GM19467 (cell line): ENCODE measurements around the gene DIP2C.
"Not testable (repeated sequence)": the region's sequence is repeated elsewhere in the genome, so short reads cannot be mapped to it uniquely, and the experiment has no call there.

Source experiments
- ATAC-seq: cut with Tn5 transposase; IDR thresholded peaks from one replicate; pipeline ENCODE4 v1.9.1; 2021; ENCODE audit warnings: mild to moderate bottlenecking, moderate library complexity; ENCODE audit not compliant: unreplicated experiment

DIP2C gene

DNA sequence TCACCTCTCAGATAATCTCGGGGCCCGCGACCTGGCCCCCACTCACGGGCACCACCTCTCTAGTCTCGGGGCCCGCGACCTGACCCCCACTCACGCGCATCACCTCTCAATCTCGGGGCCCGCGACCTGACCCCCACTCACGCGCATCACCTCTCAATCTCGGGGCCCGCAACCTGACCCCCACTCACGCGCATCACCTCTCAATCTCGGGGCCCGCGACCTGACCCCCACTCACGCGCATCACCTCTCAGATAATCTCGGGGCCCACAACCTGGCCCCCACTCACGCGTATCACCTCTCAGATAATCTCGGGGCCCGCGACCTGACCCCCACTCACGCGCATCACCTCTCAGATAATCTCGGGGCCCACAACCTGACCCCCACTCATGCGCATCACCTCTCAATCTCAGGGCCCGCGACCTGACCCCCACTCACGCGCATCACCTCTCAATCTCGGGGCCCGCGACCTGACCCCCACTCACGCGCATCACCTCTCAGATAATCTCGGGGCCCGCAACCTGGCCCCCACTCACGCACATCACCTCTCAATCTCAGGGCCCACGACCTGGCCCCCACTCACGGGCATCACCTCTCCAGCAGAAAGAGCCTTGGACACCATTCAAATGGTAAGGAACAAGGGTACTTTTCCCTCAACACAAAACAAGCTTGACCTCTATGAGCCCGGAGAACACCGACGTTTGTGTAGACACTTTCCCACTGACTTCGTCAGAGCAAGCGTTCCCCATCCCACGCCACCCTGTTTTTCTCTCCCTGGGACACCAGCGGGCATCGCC, 104.8 kb downstream of the DIP2C start:
- ATAC-seq: not testable (repeated sequence)

DNA sequence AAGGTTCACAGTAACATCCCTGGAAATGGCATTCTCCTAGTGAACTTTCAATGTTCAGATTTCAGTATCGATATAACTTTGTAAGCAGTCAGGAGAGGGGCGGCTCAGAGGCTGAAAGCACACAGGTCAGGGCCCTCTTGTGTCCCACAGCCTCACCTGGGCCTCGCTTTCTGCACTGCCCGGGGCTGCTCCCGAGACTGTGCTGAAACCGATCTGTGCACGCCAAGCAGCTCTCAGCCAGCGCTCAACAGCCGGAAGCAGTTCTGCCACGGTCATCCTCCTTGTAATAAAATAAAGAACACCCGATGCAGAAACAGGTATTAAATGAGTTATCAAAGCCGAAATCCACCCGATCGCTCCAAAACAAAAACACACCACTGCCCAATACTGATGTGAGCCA, 106.0 kb downstream of the DIP2C start:
- no peak for ATAC-seq

DNA sequence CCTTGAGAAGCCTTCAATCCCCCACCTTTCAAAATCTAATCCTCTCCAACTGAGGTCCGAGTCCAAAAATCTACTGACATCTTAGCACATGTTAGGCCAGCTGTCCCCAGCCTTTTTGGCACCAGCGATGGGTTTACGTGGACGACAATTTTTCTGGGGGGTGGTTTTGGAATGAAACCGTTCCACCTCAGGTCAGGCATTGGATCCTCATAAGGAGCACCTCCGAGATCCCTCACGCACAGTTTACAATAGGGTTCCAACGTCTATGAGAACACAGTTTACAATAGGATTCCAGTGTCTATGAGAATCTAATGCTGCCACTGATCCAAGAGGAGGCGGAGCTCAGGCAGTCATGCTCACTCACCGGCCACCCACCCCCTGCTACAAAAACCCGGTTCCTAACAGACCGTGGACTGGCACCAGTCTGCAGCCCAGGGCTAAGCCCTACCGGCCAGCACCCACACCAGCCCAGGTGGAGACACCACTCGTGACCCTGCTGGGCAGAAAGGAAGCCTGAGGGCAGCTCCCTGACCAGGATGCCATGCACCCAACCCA, 107.6 kb downstream of the DIP2C start:
- ATAC-seq: no peak

DNA sequence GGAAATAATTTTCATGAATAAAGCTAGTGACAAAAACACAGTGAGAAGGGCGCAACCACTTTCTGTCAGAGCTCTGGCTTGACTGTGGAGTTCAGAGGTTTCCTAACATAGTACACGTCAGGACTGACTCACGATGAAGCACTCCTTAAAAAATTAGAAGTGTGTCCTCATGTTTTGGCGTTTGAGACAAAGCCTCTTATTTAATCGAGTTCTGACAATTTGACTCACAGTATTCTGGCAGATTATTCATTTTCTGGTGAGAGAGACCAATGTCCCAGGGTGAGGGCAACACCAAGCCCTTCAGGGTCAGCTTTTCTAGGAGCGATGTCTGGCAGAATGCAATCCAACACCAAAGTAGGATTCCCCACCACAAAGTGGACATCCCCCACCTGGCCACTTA, 108.7 kb downstream of the DIP2C start:
- no peak for ATAC-seq

DNA sequence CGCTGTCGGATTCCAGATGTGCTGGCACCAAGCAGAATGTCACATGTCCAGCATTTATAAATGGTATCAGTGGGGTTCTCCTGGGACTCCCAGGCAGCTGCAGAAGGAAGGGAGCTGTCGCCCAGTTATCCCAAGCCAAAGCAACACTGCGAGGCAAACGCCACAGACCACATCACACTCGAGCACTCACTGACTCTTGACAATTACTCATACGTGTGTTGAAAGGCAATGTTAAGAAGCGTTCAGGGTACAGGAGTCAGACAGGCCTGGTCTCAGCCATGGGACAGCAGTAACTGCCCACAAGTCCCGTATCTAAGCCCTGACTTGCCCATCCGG, 113.4 kb downstream of the DIP2C start:
- ATAC-seq: no peak

DNA sequence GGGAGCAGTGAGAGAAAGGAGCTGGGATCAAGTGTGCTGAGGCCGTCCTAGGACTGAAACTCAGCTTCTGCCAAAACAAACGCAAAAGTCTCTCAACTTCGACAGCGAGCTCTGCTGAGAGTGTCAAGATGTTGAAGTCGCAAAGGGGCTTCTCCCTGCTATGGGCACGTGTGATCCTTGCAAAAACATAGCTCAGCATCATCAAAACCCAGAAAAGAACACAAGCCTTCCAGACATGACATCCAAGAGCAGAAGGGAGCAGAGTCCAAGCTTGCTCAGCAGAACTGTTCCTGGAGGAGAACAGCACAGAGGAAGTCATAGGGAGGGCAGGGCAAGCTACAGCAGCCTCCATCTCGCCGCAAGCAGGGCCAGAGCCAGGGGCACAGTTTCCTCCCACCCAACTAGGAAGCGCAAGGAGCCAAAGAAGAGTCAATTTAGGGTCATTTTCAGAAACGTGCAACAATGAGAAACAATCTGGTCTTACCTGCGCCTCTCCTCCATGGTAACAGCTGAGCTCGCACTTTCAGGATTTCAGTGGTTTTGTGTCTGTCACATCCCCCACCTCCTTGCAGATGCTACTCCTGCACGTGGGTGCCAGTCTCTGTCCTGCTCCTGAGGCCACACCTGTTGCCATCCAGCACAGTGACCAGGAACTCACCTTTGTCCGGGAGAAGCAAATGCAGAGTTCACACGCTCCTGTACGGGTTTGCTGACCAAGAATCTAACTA, 113.9 kb downstream of the DIP2C start:
- ATAC-seq: no peak

DNA sequence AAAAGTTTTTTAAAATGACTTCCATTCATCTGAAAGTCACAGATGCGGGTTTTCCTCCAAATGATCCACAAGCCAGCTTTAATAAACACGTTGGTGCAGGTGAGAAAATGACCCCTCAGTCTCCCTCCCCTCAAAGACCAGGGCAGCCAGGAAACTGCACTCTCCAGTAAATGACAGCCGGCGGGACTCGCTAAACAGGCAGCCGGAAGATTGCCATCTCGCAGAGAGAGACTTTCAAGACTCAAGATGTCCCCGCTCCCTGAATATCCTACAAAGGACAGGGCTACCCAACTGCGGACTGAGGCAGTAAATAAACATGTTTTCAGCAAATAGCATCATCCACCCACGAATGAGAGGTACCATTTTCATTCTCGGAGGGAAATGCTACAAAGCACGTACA, 116.8 kb downstream of the DIP2C start:
- ATAC-seq: no peak

DNA sequence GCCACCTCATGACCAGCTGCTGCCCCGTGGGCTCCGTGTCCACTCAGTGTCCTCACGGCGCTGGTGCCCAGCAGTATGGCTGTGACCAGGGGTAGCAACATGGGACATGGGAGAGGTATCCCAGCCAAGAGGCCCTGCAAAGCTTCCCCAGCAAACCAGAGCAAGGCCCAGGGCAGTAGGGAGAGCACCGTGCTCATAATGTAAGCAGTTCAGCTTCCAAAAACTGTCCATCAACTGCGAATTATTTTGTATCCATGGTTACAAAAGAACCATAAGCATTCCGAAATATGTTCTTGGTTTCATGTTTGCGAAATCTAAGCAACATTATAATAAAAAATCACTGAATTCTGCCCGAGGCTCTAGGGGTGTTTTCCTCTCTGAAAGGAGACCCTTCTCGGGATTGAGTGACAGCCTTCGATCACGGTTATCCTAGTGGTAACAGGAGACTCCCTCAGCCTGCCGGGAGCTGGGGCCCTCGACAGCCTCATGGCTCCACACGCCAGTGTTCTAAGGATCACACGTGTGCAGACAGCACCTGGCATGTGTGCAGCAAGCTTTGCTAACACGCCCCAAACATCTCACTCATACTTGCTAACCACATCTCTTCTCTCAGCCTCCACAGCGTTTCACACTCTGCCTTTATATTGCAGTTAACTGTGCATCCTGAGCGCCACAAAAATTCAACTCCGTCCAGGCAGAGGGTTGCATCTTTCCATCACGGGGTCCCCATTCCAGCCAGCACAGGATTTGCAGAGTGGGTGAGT, 117.6 kb downstream of the DIP2C start:
- ATAC-seq: no peak

DNA sequence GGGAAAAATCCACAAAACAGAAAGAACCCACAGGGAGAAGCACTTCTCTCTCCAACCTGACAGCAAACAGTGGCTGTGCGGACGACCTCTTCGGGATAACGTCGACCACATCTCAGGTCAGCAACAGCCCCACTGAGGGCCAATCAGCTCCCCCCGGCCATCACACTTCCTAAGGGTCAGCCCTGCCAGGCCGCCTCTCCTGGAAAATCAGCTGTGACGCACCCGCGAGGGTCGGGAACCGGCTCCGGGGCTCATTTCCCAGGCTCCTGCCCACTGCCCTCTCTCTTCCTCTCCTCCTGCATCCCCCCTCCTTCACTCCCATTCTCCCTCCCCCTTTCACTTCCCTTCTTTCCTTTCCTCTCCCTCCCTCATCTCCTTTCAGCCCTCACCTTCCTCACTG, 118.3 kb downstream of the DIP2C start:
- ATAC-seq: no peak

DNA sequence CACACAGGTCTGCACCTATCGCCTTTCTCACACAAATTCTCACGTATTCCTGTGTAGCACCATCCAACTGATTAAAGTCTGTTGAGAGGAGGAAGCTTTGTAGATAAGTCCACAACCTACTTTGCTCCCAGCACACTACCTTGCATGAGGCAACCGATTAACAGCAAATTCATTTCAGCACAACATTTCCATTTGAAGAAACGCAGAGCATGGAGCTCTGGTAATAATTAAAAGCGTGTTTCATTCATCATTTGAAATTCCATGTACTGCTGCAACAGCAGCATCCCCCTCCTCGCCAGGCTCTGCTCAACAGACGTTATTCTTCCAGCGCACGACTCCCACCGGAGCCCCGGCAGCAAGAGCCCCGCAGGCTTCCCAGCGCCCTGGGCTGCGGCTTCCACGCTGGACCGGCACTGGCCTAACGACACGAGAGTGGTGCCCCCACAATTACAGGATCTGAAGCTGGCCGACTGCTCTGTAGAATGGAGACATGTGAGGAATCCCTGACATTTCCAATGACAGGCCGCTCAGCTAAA, 118.8 kb downstream of the DIP2C start:
- ATAC-seq: no peak

DNA sequence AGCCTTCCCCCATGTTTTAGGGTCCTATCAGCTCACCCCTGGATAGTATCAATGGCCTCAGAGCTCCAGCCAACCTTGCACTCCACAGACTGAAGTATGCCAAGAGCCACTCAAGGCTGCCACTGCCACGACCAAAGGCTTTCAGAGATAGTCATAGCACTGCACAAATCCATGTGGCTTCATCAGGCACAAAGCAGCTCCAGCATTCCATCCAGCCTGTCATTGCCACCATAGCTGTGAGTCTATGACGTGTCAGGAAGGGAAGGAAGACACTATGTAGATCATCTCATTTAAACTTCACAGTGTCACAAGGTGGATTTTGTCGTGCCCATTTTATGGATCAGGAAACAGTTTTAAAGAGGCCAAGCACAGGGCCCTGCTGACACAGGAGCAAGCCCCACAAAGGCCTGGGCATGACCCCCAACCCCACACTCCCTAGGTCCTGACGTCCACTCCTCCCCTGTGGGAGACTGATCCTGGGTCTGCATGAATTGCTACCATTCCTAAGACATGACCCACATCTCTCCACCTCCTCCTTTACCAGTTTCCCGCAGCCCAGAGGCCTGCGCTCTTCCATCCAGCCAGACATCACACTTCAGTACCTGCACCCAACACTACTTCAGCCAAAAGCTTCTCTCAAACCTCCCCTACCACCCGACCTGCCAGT, 119.4 kb downstream of the DIP2C start:
- ATAC-seq: no peak

DNA sequence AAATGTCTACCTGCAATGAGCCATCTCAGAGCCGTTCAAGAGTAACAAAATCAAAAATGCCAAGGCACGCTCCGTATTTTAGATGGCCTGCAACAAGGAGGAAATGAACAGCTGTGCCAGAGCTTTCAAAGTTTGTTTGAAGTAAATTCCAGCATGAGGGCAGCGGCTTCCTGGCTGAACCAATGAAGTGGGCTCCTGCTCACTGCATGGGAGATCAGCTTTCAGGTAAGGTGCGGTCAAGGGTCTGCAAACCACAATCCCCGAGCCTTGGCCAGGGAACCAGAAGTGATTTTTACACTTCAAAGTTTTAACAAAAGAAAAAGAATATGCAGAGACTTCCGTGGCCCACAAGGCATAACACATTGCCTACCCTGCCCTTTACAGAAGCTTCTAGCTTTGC, 120.6 kb downstream of the DIP2C start:
- no peak for ATAC-seq

DNA sequence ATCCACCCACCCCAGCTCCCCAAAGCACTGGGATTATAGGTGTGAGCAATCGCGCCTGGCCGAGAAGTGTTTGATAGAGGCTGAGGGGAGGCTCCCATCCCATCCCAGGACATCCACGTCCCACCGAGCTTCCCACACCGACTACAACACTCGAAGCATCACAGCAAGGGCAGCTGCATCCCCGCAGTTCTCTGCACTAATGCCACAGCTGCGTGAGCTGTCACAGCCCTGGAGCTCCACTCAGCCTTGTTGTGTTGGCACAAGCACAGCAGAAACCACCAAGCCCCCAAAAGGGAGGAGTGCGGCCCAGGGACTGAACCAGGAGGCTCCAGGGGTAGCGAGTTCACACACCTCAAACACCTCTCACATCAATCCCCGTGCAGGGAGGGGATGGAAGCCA, 121.6 kb downstream of the DIP2C start:
- no peak for ATAC-seq

DNA sequence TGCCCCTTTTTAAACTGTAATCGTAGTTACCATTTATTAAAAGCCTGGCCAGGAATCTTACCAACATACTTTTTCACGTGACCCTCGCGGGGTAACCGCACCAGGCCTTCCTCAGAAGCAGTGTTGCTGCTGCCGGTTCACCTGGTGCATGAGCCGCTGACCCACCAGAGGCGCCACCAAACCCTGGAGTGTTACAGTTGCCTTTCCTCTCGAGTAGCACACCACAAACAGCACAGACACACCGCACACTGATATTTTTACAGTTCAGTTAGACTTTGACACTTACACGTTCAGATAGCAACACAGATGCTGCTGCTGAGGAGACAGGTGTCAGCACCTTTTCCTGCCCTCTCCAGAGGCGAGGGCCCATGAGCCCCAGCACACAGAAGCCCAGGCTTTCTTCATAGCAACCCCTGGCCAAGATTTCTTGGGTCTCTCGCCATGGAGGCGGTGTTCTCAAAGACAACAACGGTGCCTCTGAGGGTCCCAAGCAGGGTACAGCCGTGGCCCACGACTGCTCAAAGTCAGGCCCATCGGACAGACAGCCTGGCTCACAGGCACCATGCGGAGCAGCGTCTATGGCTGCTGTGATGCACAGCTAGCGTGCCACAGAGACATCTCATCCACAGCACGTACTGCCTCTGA, 123.1 kb downstream of the DIP2C start:
- no peak for ATAC-seq

DNA sequence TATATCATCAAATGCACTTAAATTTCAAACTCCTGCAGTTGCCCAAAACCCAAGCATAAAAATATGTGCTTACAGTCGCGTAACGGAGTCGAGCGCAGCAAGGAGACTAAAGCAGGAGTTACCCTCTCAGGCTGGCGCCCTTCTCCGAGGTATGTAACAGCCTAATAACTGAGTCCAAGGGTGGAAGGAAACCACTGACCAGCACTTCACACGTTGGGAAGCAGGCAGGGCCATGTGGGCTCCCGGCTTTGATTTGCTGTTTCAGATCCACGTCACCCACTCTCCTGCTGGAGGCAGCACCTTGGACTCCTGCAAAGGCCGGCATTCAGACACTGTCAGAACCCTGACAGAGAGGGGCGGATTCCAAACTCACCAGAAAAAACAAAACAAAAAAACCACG, 123.8 kb downstream of the DIP2C start:
- ATAC-seq: no peak

DNA sequence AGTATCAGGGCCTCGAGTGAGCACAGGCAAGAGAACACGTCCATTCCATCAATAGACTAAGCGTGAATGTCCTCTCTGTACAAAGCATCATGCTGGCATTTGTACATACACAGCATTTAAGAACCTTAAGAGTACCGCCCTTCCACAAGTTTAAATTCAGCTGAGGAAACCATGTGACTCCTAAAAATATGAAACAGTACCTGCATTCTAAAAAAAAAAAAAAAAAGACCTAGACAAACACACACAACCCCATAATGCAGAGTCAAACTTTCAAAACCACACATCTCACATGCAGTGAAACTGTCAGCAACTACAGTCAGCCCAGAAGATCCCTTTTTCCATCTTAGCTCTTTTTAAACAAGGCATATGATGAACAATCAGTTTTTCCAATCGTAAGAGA, 124.3 kb downstream of the DIP2C start:
- ATAC-seq: no peak

DNA sequence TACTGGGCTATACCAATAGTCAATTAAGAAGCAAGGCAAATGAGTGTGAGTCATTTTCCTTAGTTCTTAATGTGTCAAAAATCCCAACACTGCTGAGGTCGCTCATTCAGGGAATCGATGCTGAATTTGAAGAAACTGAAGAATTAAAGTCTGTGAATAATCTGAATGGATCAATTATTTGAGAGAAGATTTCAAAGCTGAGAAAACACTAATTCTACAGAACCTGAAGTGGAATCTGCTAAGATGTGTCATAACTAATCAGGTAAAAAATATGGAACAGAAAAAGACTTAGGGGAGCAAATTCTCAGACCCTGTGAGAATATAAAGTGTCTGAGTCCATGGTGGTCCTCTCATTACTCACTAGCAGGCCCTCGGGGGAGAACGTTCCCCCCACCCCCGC, 125.6 kb downstream of the DIP2C start:
- ATAC-seq: no peak

DNA sequence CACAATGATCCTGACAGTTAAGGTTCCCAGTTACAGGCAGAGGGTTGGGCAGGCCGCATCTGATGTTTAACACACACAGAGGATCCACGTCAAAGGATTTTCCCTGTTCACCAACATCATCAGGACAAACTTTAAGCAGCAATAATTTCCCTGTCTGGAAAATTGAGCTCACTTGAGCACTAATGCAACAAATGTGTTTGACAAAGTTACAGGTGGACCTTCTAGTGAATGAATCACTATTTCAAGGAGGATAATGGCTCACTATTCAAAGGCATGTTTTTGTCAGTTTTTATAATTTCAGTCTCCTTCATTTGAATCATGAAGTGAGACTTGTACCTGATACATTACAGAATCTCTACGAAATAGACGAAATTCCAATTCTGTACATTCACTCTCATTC, 127.3 kb downstream of the DIP2C start:
- ATAC-seq: no peak

DNA sequence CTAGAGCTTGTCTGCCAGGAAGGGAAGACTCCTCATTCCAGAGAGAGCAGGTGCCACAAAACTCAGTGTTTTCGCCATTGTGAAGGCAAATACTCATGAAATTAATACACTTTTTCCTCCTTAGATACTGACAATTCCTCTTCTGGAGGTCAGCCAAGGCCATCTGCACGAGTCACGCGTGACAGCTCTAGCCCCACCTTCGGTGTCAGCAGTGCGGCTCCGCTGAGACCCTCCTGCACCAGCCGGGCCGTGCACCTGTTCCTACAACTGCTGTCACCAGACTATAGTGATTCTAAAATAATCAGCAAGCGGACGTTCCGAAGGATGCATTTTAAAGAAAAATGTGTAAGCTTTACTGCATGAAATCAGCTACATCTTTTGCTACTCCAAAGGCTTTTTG, 127.7 kb downstream of the DIP2C start:
- ATAC-seq: no peak

DNA sequence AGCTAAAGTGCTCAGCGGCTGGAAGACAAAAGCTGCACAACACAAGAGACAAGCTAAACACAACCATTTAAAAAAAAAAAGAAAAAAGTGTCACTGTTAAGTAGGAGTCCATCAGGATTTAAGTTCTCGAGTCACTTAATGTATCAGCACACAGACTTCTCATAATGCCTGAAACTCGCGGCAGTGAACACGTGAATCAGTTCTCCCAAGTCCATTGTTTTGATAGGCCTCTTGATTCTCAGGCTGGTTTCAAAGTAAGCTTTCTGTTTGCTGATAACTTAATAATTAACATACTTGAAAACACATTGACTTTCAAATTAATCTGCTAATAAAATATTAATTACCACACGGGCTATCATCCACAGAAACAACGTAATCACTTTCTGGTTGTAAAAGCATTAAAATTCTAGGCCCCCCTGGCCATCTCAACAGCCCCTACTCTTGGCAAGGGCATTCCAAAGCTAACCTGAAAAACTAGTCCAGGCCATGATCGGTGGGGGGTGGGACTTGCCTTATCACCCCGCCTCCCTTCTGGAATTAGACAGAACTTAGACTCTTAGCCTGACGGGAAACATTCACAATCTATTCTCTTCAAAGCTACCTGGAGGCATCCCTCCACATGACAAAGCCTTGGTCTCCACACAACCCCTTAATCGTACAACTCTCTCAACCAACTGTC, 129.0 kb downstream of the DIP2C start:
- ATAC-seq: no peak
